HEK293T (cell line): Measurements from ENCODE around the gene SLC35E4.
A peak's percentile ranks its signal among the peaks of the same experiment; 100 is the strongest.

Experiments used
- ARNT ChIP-seq: fragments of 450-650 bp; IDR thresholded peaks from 2 replicates; pipeline ENCODE4 v1.6.1; 2017; ENCODE audit warnings: mild to moderate bottlenecking
- CTBP1 ChIP-seq: fragments of 450-650 bp; IDR thresholded peaks from 2 replicates; pipeline ENCODE4 v1.6.1; 2016; ENCODE audit warnings: borderline replicate concordance
- FOXA1 ChIP-seq: fragments of 450-650 bp; IDR thresholded peaks from 2 replicates; pipeline ENCODE4 v1.6.1; 2016; ENCODE audit warnings: mild to moderate bottlenecking
- FOXK2 ChIP-seq: fragments of 450-650 bp; IDR thresholded peaks from 2 replicates; pipeline ENCODE4 v1.6.1; 2016; ENCODE audit warnings: mild to moderate bottlenecking
- FOXM1 ChIP-seq: fragments of 450-650 bp; IDR thresholded peaks from 2 replicates; pipeline ENCODE4 v1.6.1; 2017; ENCODE audit warnings: mild to moderate bottlenecking, borderline replicate concordance
- HDGF ChIP-seq: fragments of 450-650 bp; IDR thresholded peaks from 2 replicates; pipeline ENCODE4 v1.6.1; 2017; ENCODE audit warnings: antibody characterized with exemption, borderline replicate concordance
- NFRKB ChIP-seq: fragments of 450-650 bp; IDR thresholded peaks from 2 replicates; pipeline ENCODE4 v1.6.1; 2016; ENCODE audit warnings: mild to moderate bottlenecking, moderate library complexity
- SP1 ChIP-seq: fragments of 450-650 bp; IDR thresholded peaks from 2 replicates; pipeline ENCODE4 v1.6.1; 2017
- SUZ12 ChIP-seq: fragments of 450-650 bp; IDR thresholded peaks from 2 replicates; pipeline ENCODE4 v1.6.1; 2016; ENCODE audit warnings: mild to moderate bottlenecking
- TARDBP ChIP-seq: fragments of 450-650 bp; IDR thresholded peaks from 2 replicates; pipeline ENCODE4 v1.6.1; 2016
- ZNF384 ChIP-seq: fragments of 450-650 bp; IDR thresholded peaks from 2 replicates; pipeline ENCODE4 v1.6.1; 2016
- TF ChIP-seq, protein P1 (sequence below): fragments of 450-650 bp; IDR thresholded peaks from 2 replicates; pipeline ENCODE4 v1.6.1; 2016

DNA sequence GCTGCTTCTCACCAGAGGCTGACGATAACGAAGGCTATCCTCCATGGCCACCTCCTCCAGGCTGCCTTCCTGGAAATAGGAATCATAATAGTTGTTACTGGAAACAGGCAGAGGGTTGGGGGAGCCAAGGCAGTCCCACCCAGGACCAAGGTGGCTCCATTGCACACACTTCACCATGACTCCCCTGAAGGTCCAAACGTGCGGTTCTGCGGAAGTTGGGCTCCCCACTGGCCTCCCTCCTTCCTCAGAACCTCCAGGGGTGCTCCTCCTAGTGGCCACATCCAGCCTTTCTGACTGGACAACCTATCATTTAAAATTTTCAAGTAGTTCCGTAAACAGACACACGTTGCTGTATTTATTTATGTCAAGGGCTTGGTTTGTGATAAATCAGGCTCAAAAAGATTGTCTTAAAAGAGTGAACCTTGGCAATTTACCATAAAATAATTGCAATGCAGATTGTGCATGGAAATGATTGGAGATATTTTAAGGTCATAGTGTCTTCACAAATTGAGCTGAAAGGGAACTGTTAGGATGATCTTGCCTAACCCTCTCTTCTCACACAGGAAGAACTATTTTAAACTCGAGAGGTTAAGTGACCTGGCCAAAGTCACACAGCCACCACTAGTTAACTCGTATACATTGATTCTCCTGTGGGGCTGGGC lies 30.0 kb upstream of the SLC35E4 start:
- TF ChIP-seq, protein P1, sequence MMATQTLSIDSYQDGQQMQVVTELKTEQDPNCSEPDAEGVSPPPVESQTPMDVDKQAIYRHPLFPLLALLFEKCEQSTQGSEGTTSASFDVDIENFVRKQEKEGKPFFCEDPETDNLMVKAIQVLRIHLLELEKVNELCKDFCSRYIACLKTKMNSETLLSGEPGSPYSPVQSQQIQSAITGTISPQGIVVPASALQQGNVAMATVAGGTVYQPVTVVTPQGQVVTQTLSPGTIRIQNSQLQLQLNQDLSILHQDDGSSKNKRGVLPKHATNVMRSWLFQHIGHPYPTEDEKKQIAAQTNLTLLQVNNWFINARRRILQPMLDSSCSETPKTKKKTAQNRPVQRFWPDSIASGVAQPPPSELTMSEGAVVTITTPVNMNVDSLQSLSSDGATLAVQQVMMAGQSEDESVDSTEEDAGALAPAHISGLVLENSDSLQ = no peak
- TF ChIP-seq NFRKB = no peak
- TF ChIP-seq SUZ12 = no peak
- peak; percentile 54; the same call in 1 of the 2 replicates for TF ChIP-seq FOXK2
- no peak for TF ChIP-seq TARDBP
- TF ChIP-seq ZNF384 = no peak
- no peak for TF ChIP-seq FOXM1
- TF ChIP-seq SP1 = no peak
- no peak for TF ChIP-seq ARNT
- TF ChIP-seq CTBP1 = no peak
- no peak for TF ChIP-seq HDGF
- no peak for TF ChIP-seq FOXA1
